Uterus (tissue), 4 donors: ENCODE results near the gene MIER2. TPM values are rescaled to one million over a fixed set of nuclear protein-coding genes. Genes with fewer than 3 reads are reported as not detected.

Source experiments
- DNase-seq, 2 donors: peaks; one replicate each; pipeline ENCODE4 v3.0.0-alpha.2; 2019 to 2020
- H3K27ac ChIP-seq, 2 donors: fragments of 200-600 bp; sonication (generic); 1 replicate in 1 of 2; 2 replicates in 1 of 2; pipeline ENCODE4 v1.5.1; 2016 to 2018
- H3K27me3 ChIP-seq, 2 donors: fragments of 200-600 bp; sonication (generic); one replicate each; pipeline ENCODE4 v1.5.1; 2018 to 2019; ENCODE audit warnings: control low read depth in 1 of 2
- H3K36me3 ChIP-seq, 2 donors: fragments of 200-600 bp; sonication (generic); one replicate each; pipeline ENCODE4 v1.5.1; 2019; ENCODE audit warnings: control low read depth in 1 of 2
- H3K4me1 ChIP-seq, 2 donors: fragments of 200-600 bp; sonication (generic); one replicate each; pipeline ENCODE4 v1.5.1; 2018 to 2019; ENCODE audit warnings: control low read depth in 1 of 2
- H3K4me3 ChIP-seq, 2 donors: fragments of 200-600 bp; sonication (generic); 1 replicate in 1 of 2; 2 replicates in 1 of 2; pipeline ENCODE4 v1.5.1; 2018 to 2019; ENCODE audit warnings: mild to moderate bottlenecking in 1 of 2
- H3K9me3 ChIP-seq, 2 donors: fragments of 200-600 bp; sonication (generic); one replicate each; pipeline ENCODE4 v1.5.1; 2019; ENCODE audit warnings: control low read depth in 1 of 2
- POLR2A ChIP-seq, 2 donors: fragments of 450-650 bp; IDR thresholded peaks; one replicate each; pipeline ENCODE4 v1.6.1; 2016; ENCODE audit warnings: antibody characterized with exemption in 2 of 2, mild to moderate bottlenecking in 1 of 2, moderate library complexity in 1 of 2
- intact Hi-C: fragments of 100-400 bp; cut with DNase I; formaldehyde crosslinking; loops from one replicate; pipeline ENCODE4 v1.15.1; 2023; ENCODE audit warnings: low total_unique reads
- total RNA-seq, 4 donors: library from RNA; depleted of rRNA in 3 of 4; stranded (reverse); fragments of >200 nt in 3 of 4; gene quantifications; one replicate each; pipeline versions ENCODE4 v1.1.0 to v1.2.4, GENCODE V29; 2014 to 2023
- TF ChIP-seq, protein P1 (sequence below), 4 experiments: fragments of 200-600 bp in 2 of 4; fragments of 450-650 bp in 2 of 4; sonication (generic) in 2 of 4; IDR thresholded peaks; one replicate each; pipeline ENCODE4 v1.5.1; 2016 to 2019; ENCODE audit warnings: antibody characterized with exemption in 4 of 4, mild to moderate bottlenecking in 2 of 4, moderate library complexity in 1 of 4
- donor health status: DM: yes; HTN: yes; CAD: no.

MIER2 gene
- total RNA-seq, 4 donors from 2014 or later = 2.6 to 54.8 (median 12.7) TPM

DNA sequence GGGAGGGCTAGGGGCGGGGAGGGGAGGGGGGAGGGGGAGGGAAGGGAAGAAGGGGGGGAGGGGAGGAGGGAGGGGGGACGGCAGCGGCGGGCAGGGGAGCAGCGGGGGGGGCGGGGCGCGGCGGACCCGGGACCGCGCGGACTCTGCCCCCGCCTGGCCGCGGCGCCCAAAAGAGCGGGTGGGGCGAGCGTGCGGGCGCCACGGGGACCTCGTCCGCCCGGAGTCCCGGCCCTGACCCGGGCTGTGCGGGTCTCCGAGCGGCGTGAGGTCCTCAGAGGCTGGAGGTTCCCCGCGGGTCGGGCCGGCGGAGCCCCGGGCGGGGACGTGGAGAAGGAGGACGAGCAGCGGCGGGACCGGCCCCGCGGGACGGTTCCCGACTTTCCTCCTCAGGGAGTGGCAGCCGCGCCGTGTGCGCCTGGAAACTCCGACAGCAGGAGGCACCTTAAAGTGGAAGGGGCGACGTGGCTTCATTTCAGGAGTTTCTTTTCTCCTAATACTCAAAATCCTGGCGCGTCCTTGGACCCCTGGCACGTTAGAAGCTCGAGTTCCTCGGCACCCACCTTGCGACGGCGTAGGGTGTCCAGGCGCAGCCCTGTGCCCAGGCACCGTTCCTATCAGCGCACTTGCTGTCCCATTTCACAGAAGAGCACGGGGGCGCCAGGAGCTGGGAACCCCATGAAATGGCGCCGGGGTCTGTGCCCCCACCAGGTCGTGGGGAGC is 52.9 kb downstream of the MIER2 start:
- Histone ChIP-seq H3K36me3 (no peaks in the 10 kb centered on the region), H3K4me1 (peaks cover 0 to 17% of the 10 kb centered on the region in 2 donors), H3K27ac (peak overlapping the region; percentile 45 to 83), H3K4me3 (peak overlapping the region in 1 of 2 donors; percentile 23), H3K9me3 (no peaks in the 10 kb centered on the region), H3K27me3 (no peaks in the 10 kb centered on the region)
- peak in 1 of 2 donors; percentile 26 for DNase-seq
- intact Hi-C loops = no loop called here
- TF ChIP-seq, protein P1, sequence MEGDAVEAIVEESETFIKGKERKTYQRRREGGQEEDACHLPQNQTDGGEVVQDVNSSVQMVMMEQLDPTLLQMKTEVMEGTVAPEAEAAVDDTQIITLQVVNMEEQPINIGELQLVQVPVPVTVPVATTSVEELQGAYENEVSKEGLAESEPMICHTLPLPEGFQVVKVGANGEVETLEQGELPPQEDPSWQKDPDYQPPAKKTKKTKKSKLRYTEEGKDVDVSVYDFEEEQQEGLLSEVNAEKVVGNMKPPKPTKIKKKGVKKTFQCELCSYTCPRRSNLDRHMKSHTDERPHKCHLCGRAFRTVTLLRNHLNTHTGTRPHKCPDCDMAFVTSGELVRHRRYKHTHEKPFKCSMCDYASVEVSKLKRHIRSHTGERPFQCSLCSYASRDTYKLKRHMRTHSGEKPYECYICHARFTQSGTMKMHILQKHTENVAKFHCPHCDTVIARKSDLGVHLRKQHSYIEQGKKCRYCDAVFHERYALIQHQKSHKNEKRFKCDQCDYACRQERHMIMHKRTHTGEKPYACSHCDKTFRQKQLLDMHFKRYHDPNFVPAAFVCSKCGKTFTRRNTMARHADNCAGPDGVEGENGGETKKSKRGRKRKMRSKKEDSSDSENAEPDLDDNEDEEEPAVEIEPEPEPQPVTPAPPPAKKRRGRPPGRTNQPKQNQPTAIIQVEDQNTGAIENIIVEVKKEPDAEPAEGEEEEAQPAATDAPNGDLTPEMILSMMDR (IDR thresholded peaks at IDR 0.05) = no peak
- TF ChIP-seq POLR2A (IDR thresholded peaks at IDR 0.05) = no peak

DNA sequence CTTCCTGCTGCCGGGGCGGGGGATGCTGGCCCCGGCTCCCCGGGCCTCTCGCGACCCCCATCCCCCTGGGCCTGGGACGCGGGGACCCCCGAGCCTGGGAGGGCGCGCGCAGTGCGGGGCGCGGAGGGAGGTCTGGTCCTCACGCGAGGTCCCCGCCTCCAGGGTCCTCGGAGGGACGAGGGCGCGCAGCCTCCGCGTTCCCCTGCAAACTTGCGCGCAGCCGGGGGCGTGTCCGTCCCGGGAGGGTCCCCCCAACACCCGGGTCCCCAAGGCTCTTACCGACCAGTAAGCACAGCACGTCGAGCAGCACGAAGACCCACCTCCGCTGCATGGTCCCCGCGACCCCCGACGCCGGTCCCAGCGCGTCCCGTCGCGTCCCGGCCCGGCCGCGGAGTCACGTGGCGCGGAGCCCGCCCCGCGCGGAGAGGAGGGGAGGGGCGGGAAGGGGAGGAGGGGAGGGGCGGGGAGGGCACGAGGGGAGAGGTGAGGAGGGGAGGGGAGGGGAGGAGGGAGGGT is 53.5 kb downstream of the MIER2 start, which contains the start of gene PLPP2:
TSS of gene PLPP2 (minus strand) at position 398 of the 516 bp plus-strand sequence. CDS start at position 331, 67 bp downstream.
- intact Hi-C loops = no loop called here
- Histone ChIP-seq H3K4me1 (peaks cover 0 to 17% of the 10 kb centered on the region in 2 donors), H3K4me3 (peak within 1 kb of the TSS; percentile 23 to 36), H3K9me3 (no peaks in the 10 kb centered on the region), H3K36me3 (no peaks in the 10 kb centered on the region), H3K27me3 (no peaks in the 10 kb centered on the region), H3K27ac (peak within 1 kb of the TSS; percentile 70 to 85)
- DNase-seq = peak; percentile 29 to 30
- TF ChIP-seq, protein P1 (IDR thresholded peaks at IDR 0.05) = no peak
- peak in 1 of 2 donors; percentile 41 for TF ChIP-seq POLR2A (IDR thresholded peaks at IDR 0.05)

DNA sequence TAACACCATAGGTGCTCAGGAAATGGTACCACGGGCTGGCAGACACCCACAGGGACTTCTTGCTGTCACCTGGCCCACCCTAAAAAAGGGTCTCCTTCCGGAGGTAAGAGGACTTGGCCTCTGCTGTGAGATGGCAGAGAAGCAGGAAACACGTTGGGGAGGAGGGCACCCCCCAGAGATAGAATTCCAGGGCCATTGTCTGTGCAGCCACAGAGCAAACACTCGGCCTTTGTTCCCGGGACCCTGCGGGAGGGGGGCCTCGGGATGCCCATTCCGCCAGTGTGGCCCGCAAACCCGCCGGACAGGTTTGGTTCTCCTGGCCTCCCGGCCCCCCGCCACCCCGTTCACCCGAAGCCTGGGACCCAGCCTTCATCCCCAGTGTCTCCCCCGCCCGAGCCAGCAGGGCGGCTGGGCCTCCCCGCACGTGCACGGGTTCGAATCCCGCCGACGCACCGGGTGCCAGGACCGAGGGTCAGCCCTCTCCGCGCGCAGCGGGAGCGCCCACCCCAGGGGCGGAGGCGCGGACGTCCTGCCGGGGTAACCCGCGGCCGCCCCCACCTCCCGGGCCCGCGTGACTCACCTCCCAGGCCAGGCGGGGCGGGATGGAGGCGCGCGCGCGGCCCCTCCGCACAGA is 54.1 kb downstream of the MIER2 start:
- Histone ChIP-seq H3K27ac (peak overlapping the region; percentile 70 to 85), H3K4me3 (peak overlapping the region; percentile 23 to 36), H3K27me3 (no peaks in the 10 kb centered on the region), H3K9me3 (no peaks in the 10 kb centered on the region), H3K36me3 (no peaks in the 10 kb centered on the region), H3K4me1 (peaks cover 0 to 17% of the 10 kb centered on the region in 2 donors)
- peak; percentile 39 to 57 for DNase-seq
- intact Hi-C loops = no loop called here
- TF ChIP-seq, protein P1 (IDR thresholded peaks at IDR 0.05) = no peak
- no peak for TF ChIP-seq POLR2A (IDR thresholded peaks at IDR 0.05)

DNA sequence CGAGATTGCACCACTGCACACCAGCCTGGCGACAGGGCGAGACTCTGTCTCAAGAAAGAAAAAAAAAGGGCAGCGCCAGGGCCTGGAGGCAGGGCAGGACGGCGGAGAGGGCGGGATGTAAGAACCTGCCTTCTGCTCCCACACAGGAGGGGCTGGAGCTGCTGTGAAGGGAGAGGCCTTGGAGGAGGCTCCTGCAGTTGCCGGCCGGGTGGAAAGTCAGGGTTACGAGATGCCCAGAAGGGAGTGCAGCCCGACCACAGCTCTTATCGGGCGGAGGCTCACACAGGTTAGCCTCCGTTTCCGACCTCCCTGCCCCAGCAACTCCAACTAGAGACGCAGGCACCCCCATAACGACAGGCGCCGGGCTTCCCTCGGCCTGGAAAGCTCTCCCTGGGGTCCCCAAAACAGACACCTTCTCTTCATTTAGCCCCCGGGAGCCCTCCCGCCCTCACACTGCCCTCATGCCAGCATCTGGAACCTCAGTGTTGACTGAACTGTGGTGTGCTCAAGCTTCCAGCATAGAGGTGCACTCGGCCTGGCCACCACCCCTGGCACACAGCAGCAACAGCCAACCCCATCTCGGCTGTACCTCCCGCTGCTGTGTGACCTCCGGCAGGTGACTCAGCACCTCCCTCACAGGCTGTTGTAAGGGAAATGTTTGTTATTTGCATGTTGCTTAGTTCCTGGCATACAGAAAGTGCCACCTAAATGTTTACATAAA is 54.8 kb downstream of the MIER2 start:
- H3K27me3 ChIP-seq = no peaks in the 10 kb centered on the region
- H3K9me3 ChIP-seq = no peaks in the 10 kb centered on the region
- TF ChIP-seq POLR2A (IDR thresholded peaks at IDR 0.05) = no peak
- TF ChIP-seq, protein P1 (IDR thresholded peaks at IDR 0.05) = no peak
- no peaks in the 10 kb centered on the region for H3K36me3 ChIP-seq
- peaks cover 0 to 15% of the 10 kb centered on the region in 2 donors for H3K4me1 ChIP-seq
- DNase-seq = peak in 1 of 2 donors; percentile 63
- H3K27ac ChIP-seq = peak overlapping the region; percentile 70 to 85
- H3K4me3 ChIP-seq = peak overlapping the region in 1 of 2 donors; percentile 36
- intact Hi-C loops = no loop called here
